Muscle of leg (tissue), 11 donors: ENCODE data around the gene DISC1. TPM values are rescaled to one million over a fixed set of nuclear protein-coding genes. Genes with fewer than 3 reads are reported as not detected.

Experiments used
- DNase-seq: peaks from one replicate; pipeline ENCODE4 v3.0.0; 2013
- H3K27ac ChIP-seq: one replicate; pipeline ENCODE4 v1.5.1; 2013; ENCODE audit warnings: mild to moderate bottlenecking, low read length, control low read depth
- H3K27me3 ChIP-seq: one replicate; pipeline ENCODE4 v1.6.1; 2013; ENCODE audit warnings: low read length; ENCODE audit not compliant: control insufficient read depth, insufficient read depth
- H3K36me3 ChIP-seq: one replicate; pipeline ENCODE4 v1.6.1; 2013; ENCODE audit warnings: low read length; ENCODE audit not compliant: control insufficient read depth, insufficient read depth
- H3K4me1 ChIP-seq: one replicate; pipeline ENCODE4 v1.6.1; 2013; ENCODE audit warnings: low read length; ENCODE audit not compliant: control insufficient read depth, insufficient read depth
- H3K4me3 ChIP-seq: one replicate; pipeline ENCODE4 v1.5.1; 2013; ENCODE audit warnings: low read length, control low read depth
- H3K9me3 ChIP-seq: replicated peaks from 2 replicates; pipeline ENCODE4 v1.6.1; 2013; ENCODE audit warnings: low read depth, low read length; ENCODE audit not compliant: control insufficient read depth
- WGBS: methylation state at CpG from one replicate; pipeline ENCODE4 v1.1.5; 2013; ENCODE audit warnings: missing lambda C conversion rate; ENCODE audit not compliant: insufficient coverage; 5-methylcytosine and 5-hydroxymethylcytosine counted together
- polyA plus RNA-seq, 8 donors: library from polyadenylated mRNA; unstranded; fragments of 120-200 nt; gene quantifications; one replicate each; pipeline versions ENCODE4 v1.2.1 to v1.2.3, GENCODE V29; 2013; ENCODE audit warnings: inconsistent platforms in 1 of 8, low replicate concordance in 1 of 8; ENCODE audit not compliant: insufficient read length in 8 of 8, insufficient read depth in 1 of 8
- total RNA-seq: library from RNA; stranded (reverse); fragments of 120-200 nt; gene quantifications from one replicate; pipeline ENCODE4 v1.2.4, GENCODE V29; 2013

DISC1 gene
- total and polyA plus RNA-seq, 9 donors: 4.5 to 10.7 (median 7.3) TPM

GRCh38 chr1:231801042-231801585 lies 174.5 kb downstream of the DISC1 start:
- Histone ChIP-seq H3K36me3 (no peaks in the 10 kb centered on the region), H3K27ac (no peak overlapping the region), H3K4me3 (no peak overlapping the region), H3K4me1 (peaks cover 2% of the 10 kb centered on the region), H3K9me3 (no peaks in the 10 kb centered on the region), H3K27me3 (no peaks in the 10 kb centered on the region)
- no CpG with 5 or more reads among the region's 6 CpGs for WGBS
- no peak for DNase-seq

- Histone ChIP-seq H3K4me3 (no peak overlapping the region), H3K36me3 (no peaks in the 10 kb centered on the region), H3K4me1 (peaks cover 8% of the 10 kb centered on the region), H3K9me3 (no peaks in the 10 kb centered on the region), H3K27me3 (no peaks in the 10 kb centered on the region), H3K27ac (no peak overlapping the region)
- 57% methylated on average over 3 of the region's 8 CpGs for WGBS
- no peak for DNase-seq
These were observed 176.8 kb downstream of the DISC1 start for GRCh38 chr1:231803353-231803752.

GRCh38 chr1:231806623-231807495 lies 180.3 kb downstream of the DISC1 start:
- Histone ChIP-seq H3K4me1 (peaks cover 12% of the 10 kb centered on the region), H3K36me3 (no peaks in the 10 kb centered on the region), H3K9me3 (no peaks in the 10 kb centered on the region), H3K27ac (no peak overlapping the region), H3K4me3 (no peak overlapping the region), H3K27me3 (no peaks in the 10 kb centered on the region)
- WGBS: 74% methylated on average over 19 of the region's 21 CpGs
- peak; percentile 32 for DNase-seq

GRCh38 chr1:231807541-231807940 lies 181.0 kb downstream of the DISC1 start:
- H3K27me3 ChIP-seq: no peaks in the 10 kb centered on the region
- peaks cover 12% of the 10 kb centered on the region for H3K4me1 ChIP-seq
- peak; percentile 24 for DNase-seq
- no peak overlapping the region for H3K4me3 ChIP-seq
- no peaks in the 10 kb centered on the region for H3K9me3 ChIP-seq
- 56% methylated on average over 2 of the region's 2 CpGs for WGBS
- no peak overlapping the region for H3K27ac ChIP-seq
- no peaks in the 10 kb centered on the region for H3K36me3 ChIP-seq

- DNase-seq: no peak
- Histone ChIP-seq H3K4me3 (no peak overlapping the region), H3K36me3 (no peaks in the 10 kb centered on the region), H3K4me1 (peaks cover 12% of the 10 kb centered on the region), H3K9me3 (no peaks in the 10 kb centered on the region), H3K27ac (no peak overlapping the region), H3K27me3 (no peaks in the 10 kb centered on the region)
- 58% methylated on average over 2 of the region's 3 CpGs for WGBS
These were observed 181.5 kb downstream of the DISC1 start for GRCh38 chr1:231808116-231808515.

- peak; percentile 58 for DNase-seq
- WGBS: no CpG with 5 or more reads among the region's 2 CpGs
These were observed 182.4 kb downstream of the DISC1 start for GRCh38 chr1:231808990-231809389.

GRCh38 chr1:231810415-231810814 lies 183.8 kb downstream of the DISC1 start:
- Histone ChIP-seq H3K36me3 (peaks cover 4% of the 10 kb centered on the region), H3K4me3 (no peak overlapping the region), H3K27ac (no peak overlapping the region), H3K4me1 (peaks cover 12% of the 10 kb centered on the region), H3K27me3 (no peaks in the 10 kb centered on the region), H3K9me3 (no peaks in the 10 kb centered on the region)
- 92% methylated on average over 6 of the region's 6 CpGs for WGBS
- DNase-seq: no peak

More at GRCh38 chr1:231808990-231809389, 182.4 kb downstream of the DISC1 start:
- H3K9me3 ChIP-seq: no peaks in the 10 kb centered on the region
- peaks cover 4% of the 10 kb centered on the region for H3K36me3 ChIP-seq
- peaks cover 12% of the 10 kb centered on the region for H3K4me1 ChIP-seq
- H3K27ac ChIP-seq: no peak overlapping the region
- no peak overlapping the region for H3K4me3 ChIP-seq
- H3K27me3 ChIP-seq: no peaks in the 10 kb centered on the region

GRCh38 chr1:231814021-231814420 lies 187.4 kb downstream of the DISC1 start:
- Histone ChIP-seq H3K36me3 (peaks cover 4% of the 10 kb centered on the region), H3K4me3 (no peak overlapping the region), H3K27me3 (no peaks in the 10 kb centered on the region), H3K27ac (no peak overlapping the region), H3K9me3 (no peaks in the 10 kb centered on the region), H3K4me1 (peaks cover 4% of the 10 kb centered on the region)
- peak; percentile 82 for DNase-seq
- no CpG with 5 or more reads among the region's 2 CpGs for WGBS

- WGBS: no CpG with 5 or more reads among the region's 4 CpGs
- H3K4me3 ChIP-seq: no peak overlapping the region
- no peaks in the 10 kb centered on the region for H3K9me3 ChIP-seq
- no peaks in the 10 kb centered on the region for H3K27me3 ChIP-seq
- peaks cover 4% of the 10 kb centered on the region for H3K36me3 ChIP-seq
- DNase-seq: peak; percentile 27
- H3K27ac ChIP-seq: peak overlapping the region; percentile 45
- H3K4me1 ChIP-seq: peaks cover 4% of the 10 kb centered on the region
These were observed 187.9 kb downstream of the DISC1 start for GRCh38 chr1:231814521-231814920.

GRCh38 chr1:231817801-231818200 lies 191.2 kb downstream of the DISC1 start:
- Histone ChIP-seq H3K4me1 (peaks cover 4% of the 10 kb centered on the region), H3K9me3 (no peaks in the 10 kb centered on the region), H3K27ac (no peak overlapping the region), H3K4me3 (no peak overlapping the region), H3K36me3 (peaks cover 11% of the 10 kb centered on the region), H3K27me3 (no peaks in the 10 kb centered on the region)
- DNase-seq: no peak
- WGBS: no CpG with 5 or more reads among the region's 2 CpGs
